Measurements from ENCODE around the gene HOXB5. TPM values are rescaled to one million over a fixed set of nuclear protein-coding genes. Genes with fewer than 3 reads are reported as not detected.

HOXB5 gene
- total RNA-seq, 1 donor from 2014 or later = 2.1 TPM

DNA sequence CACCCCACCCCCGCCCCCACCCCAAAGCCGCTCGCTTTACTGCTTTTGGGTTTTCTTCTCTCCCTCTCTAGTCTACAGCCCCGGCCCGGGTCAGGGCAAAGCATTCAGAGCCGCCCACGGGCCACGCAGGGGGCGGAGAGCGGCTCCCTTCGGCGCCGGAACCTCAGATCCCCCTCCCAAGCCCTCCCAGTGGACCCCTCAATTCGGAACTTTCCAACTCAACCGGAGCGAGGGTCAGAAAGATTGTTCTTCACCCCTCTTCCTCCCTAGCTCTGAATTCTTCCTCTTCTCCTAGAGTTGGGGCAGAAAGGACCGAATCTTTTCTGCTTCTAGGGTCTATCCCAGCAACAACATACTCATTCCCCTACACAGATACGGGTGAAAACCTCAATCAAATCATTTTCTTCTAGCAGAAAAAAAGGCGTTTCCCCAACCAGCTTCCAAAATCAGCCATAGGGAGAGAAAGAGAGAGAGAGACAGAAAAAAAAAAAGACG lies 49.7 kb downstream of the HOXB5 start:
- Mint-ChIP-seq H3K4me1 (ENCODE audit: low read depth) (peaks cover 38% of the 10 kb centered on the region), H3K27me3 (peaks cover 86% of the 10 kb centered on the region), H3K27ac (peak overlapping the region; percentile 97), H3K9me3 (ENCODE audit: low read depth) (no peaks in the 10 kb centered on the region), H3K36me3 (ENCODE audit: insufficient read depth) (peaks cover 4% of the 10 kb centered on the region), H3K4me3 (ENCODE audit: low read depth) (peak overlapping the region; percentile 81)
- TF ChIP-seq CTCF (IDR thresholded peaks at IDR 0.05; ENCODE audit: unreplicated experiment) = no peak
- no peak for DNase-seq (ENCODE audit: low spot score, unreplicated experiment)

- Mint-ChIP-seq H3K9me3 (ENCODE audit: low read depth) (no peaks in the 10 kb centered on the region), H3K27ac (peak overlapping the region; percentile 97), H3K27me3 (peaks cover 82% of the 10 kb centered on the region), H3K4me1 (ENCODE audit: low read depth) (peaks cover 37% of the 10 kb centered on the region), H3K36me3 (ENCODE audit: insufficient read depth) (peaks cover 4% of the 10 kb centered on the region), H3K4me3 (ENCODE audit: low read depth) (peak overlapping the region; percentile 85)
- peak; percentile 39 for DNase-seq (ENCODE audit: low spot score, unreplicated experiment)
- peak; percentile 43 for TF ChIP-seq CTCF (IDR thresholded peaks at IDR 0.05; ENCODE audit: unreplicated experiment)
Measured at GRCh38 chr17:48543107-48543853, 50.3 kb downstream of the HOXB5 start.

GRCh38 chr17:48542698-48543106 lies 50.9 kb downstream of the HOXB5 start:
- H3K27me3 Mint-ChIP-seq = peaks cover 76% of the 10 kb centered on the region
- H3K9me3 Mint-ChIP-seq (ENCODE audit: low read depth) = no peaks in the 10 kb centered on the region
- H3K4me1 Mint-ChIP-seq (ENCODE audit: low read depth) = peaks cover 36% of the 10 kb centered on the region

DNA sequence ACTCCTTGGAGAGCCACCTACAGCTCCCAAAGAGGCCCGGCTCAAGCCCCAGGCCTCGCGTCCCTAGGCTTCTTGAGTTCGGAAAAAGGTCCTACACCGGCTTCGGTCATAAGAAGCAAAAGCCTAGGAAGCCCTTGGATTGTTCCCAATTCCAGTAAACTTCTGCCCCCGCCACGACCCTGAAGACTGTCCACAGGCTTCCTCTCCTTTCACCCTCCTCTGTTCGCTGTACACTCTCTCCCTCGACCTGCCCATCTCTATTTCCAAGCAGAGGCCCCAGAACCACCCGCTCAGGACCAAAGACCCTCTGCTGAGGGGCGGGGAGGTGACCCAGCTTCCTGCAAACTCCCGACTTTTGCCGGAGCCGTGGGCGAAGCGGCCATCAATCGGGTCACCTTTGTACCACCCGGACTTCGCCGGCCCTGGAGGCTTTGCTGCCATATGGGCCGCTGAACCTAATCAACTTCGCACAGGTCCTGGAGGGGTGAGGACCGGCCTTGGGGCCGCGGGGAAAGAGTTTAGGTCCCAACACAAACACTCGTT lies 51.4 kb downstream of the HOXB5 start:
- no peak for DNase-seq (ENCODE audit: low spot score, unreplicated experiment)
- Mint-ChIP-seq H3K27me3 (peaks cover 76% of the 10 kb centered on the region), H3K4me1 (ENCODE audit: low read depth) (peaks cover 32% of the 10 kb centered on the region), H3K9me3 (ENCODE audit: low read depth) (no peaks in the 10 kb centered on the region), H3K4me3 (ENCODE audit: low read depth) (peak overlapping the region; percentile 81), H3K36me3 (ENCODE audit: insufficient read depth) (peaks cover 4% of the 10 kb centered on the region), H3K27ac (peak overlapping the region; percentile 95)
- TF ChIP-seq CTCF (IDR thresholded peaks at IDR 0.05; ENCODE audit: unreplicated experiment) = no peak

More at GRCh38 chr17:48542698-48543106, 50.9 kb downstream of the HOXB5 start:
- Mint-ChIP-seq H3K36me3 (ENCODE audit: insufficient read depth) (peaks cover 4% of the 10 kb centered on the region), H3K27ac (peak overlapping the region; percentile 96), H3K4me3 (ENCODE audit: low read depth) (peak overlapping the region; percentile 85)
- DNase-seq (ENCODE audit: low spot score, unreplicated experiment) = no peak
- no peak for TF ChIP-seq CTCF (IDR thresholded peaks at IDR 0.05; ENCODE audit: unreplicated experiment)

GRCh38 chr17:48541577-48542113 lies 51.9 kb downstream of the HOXB5 start:
- H3K27ac Mint-ChIP-seq = peak overlapping the region; percentile 95
- peaks cover 4% of the 10 kb centered on the region for H3K36me3 Mint-ChIP-seq (ENCODE audit: insufficient read depth)
- H3K9me3 Mint-ChIP-seq (ENCODE audit: low read depth) = no peaks in the 10 kb centered on the region
- no peak for TF ChIP-seq CTCF (IDR thresholded peaks at IDR 0.05; ENCODE audit: unreplicated experiment)
- H3K4me3 Mint-ChIP-seq (ENCODE audit: low read depth) = peak overlapping the region; percentile 81
- peaks cover 29% of the 10 kb centered on the region for H3K4me1 Mint-ChIP-seq (ENCODE audit: low read depth)
- H3K27me3 Mint-ChIP-seq = peaks cover 73% of the 10 kb centered on the region
- DNase-seq (ENCODE audit: low spot score, unreplicated experiment) = no peak

Data from progenitor cell of endocrine pancreas (in vitro differentiated cells).